HG03135 (cell line): Measurements from ENCODE around the gene PSTK.

Experiments used
- ATAC-seq: cut with Tn5 transposase; IDR thresholded peaks from one replicate; pipeline ENCODE4 v1.9.1; 2021; ENCODE audit warnings: mild to moderate bottlenecking, moderate library complexity; ENCODE audit not compliant: unreplicated experiment

Gene PSTK

GRCh38 chr10:122980209-122981065, at the start of gene PSTK:
PSTK (plus strand) TSS chr10:122980401; CDS start chr10:122980480, 79 bp downstream.
- peak; percentile 96 for ATAC-seq

- ATAC-seq, result no peak
These were observed 48.9 kb upstream of the PSTK start for GRCh38 chr10:122931088-122931906.

- ATAC-seq, result no peak
These were observed 40.9 kb upstream of the PSTK start for GRCh38 chr10:122939133-122939855.

GRCh38 chr10:122939856-122940543, 40.2 kb upstream of the PSTK start:
- no peak for ATAC-seq

- ATAC-seq, result no peak
These were observed 30.9 kb upstream of the PSTK start for GRCh38 chr10:122949296-122949695.

GRCh38 chr10:122953902-122954730, 26.1 kb upstream of the PSTK start, which contains the start of gene C10orf88:
C10orf88 (minus strand) TSS chr10:122954227; CDS start chr10:122954178, 49 bp downstream.
- ATAC-seq, result peak; percentile 98

GRCh38 chr10:122954731-122955050, 25.5 kb upstream of the PSTK start:
- no peak for ATAC-seq

- ATAC-seq, result no peak
These were observed 24.3 kb upstream of the PSTK start for GRCh38 chr10:122955892-122956291.

GRCh38 chr10:122957474-122957873, 22.7 kb upstream of the PSTK start:
- ATAC-seq, result no peak

GRCh38 chr10:122962405-122962804, 17.8 kb upstream of the PSTK start:
- no peak for ATAC-seq

GRCh38 chr10:122966879-122967278, 13.3 kb upstream of the PSTK start:
- no peak for ATAC-seq

GRCh38 chr10:122968698-122969097, 11.5 kb upstream of the PSTK start:
- ATAC-seq, result no peak

GRCh38 chr10:122974023-122974422, 6.2 kb upstream of the PSTK start:
- ATAC-seq, result no peak

GRCh38 chr10:122974543-122975064, 5.6 kb upstream of the PSTK start:
- ATAC-seq, result no peak

- no peak for ATAC-seq
These were observed 864 bp downstream of the PSTK start for GRCh38 chr10:122981066-122981464.

- ATAC-seq, result no peak
These were observed 3.7 kb downstream of the PSTK start for GRCh38 chr10:122983898-122984297.

- ATAC-seq, result no peak
These were observed 4.5 kb downstream of the PSTK start for GRCh38 chr10:122984708-122985107.

- no peak for ATAC-seq
These were observed 6.1 kb downstream of the PSTK start for GRCh38 chr10:122986335-122986734.

GRCh38 chr10:122988501-122988900, 8.3 kb downstream of the PSTK start:
- no peak for ATAC-seq

GRCh38 chr10:122990278-122990677, 10.1 kb downstream of the PSTK start:
- no peak for ATAC-seq
